ENCODE data around the gene TCERG1L. TPM values are rescaled to one million over a fixed set of nuclear protein-coding genes. Genes with fewer than 3 reads are reported as not detected.

TCERG1L gene
- polyA plus RNA-seq, 1 of the 3 experiments (the other 2 are of a cell fraction): not detected

- 33% methylated on average over 7 of the region's 8 CpGs for WGBS (ENCODE audit: low lambda C conversion rate)
- POLR2A ChIA-PET: no interaction called here
Observed at GRCh38 chr10:131076356-131076755, 235.2 kb downstream of the TCERG1L start.

More at GRCh38 chr10:131076356-131076755, 235.2 kb downstream of the TCERG1L start:
- H2AFZ ChIP-seq (ENCODE audit: low read depth): no peak overlapping the region
- CTCF ChIA-PET: no interaction called here
- DNase-seq: no peak
- H3K4me3 ChIP-seq (ENCODE audit: low read depth in 2 of 2, low read length in 1 of 2): no peak overlapping the region
- H3F3A ChIP-seq (replicated peaks; ENCODE audit: insufficient read depth): no peaks in the 10 kb centered on the region
- H3K36me3 ChIP-seq (replicated peaks in 1 of 2; ENCODE audit: control insufficient read depth in 1 of 2, insufficient read depth in 2 of 2, low read length in 1 of 2): no peaks in the 10 kb centered on the region
- no peak overlapping the region for H3K9ac ChIP-seq
- H3K4me2 ChIP-seq: no peak overlapping the region
- H3K9me2 ChIP-seq: no peaks in the 10 kb centered on the region
- H3K9me3 ChIP-seq: no peaks in the 10 kb centered on the region
- H3K27ac ChIP-seq (ENCODE audit: low read depth in 2 of 2, low read length in 1 of 2): no peak overlapping the region
- no peaks in the 10 kb centered on the region for H3K79me2 ChIP-seq (ENCODE audit: insufficient read depth)
- TF ChIP-seq REST (IDR thresholded peaks at IDR 0.05; ENCODE audit: low read depth, low read length) (no peak), FOXJ3 (CRISPR knock-in tag; IDR thresholded peaks at IDR 0.05) (no peak), ZBTB33 (IDR thresholded peaks at IDR 0.05; ENCODE audit: borderline replicate concordance, low read depth) (no peak), SIN3A (IDR thresholded peaks at IDR 0.05; ENCODE audit: borderline replicate concordance, low read depth, low read length) (no peak), IRF3 (IDR thresholded peaks at IDR 0.05; ENCODE audit: low read depth, low read length) (no peak), POLR2AphosphoS5 (IDR thresholded peaks at IDR 0.05; ENCODE audit: low read depth, low read length) (no peak), NRF1 (IDR thresholded peaks at IDR 0.05; ENCODE audit: low read depth, low read length) (no peak), FOXM1 (IDR thresholded peaks at IDR 0.05; ENCODE audit: low read depth) (no peak), TEAD4 (IDR thresholded peaks at IDR 0.05; ENCODE audit: borderline replicate concordance, insufficient read depth) (no peak), CHD2 (IDR thresholded peaks at IDR 0.05; ENCODE audit: low read length, partially characterized antibody) (no peak), MXI1 (IDR thresholded peaks at IDR 0.05; ENCODE audit: low read depth, low read length) (no peak), TCF12 (IDR thresholded peaks at IDR 0.05) (no peak), EP300 (IDR thresholded peaks at IDR 0.05; ENCODE audit: borderline replicate concordance in 1 of 2, low read depth in 1 of 2, low read length in 1 of 2) (no peak), YY1 (IDR thresholded peaks at IDR 0.05; ENCODE audit: low read depth) (no peak), USF1 (IDR thresholded peaks at IDR 0.05; ENCODE audit: borderline replicate concordance, low read depth) (no peak), JUND (IDR thresholded peaks at IDR 0.05) (no peak), RXRA (IDR thresholded peaks at IDR 0.05; ENCODE audit: borderline replicate concordance, low read depth) (no peak), GABPA (IDR thresholded peaks at IDR 0.05; ENCODE audit: low read depth) (no peak)
- H4K20me1 ChIP-seq (ENCODE audit: insufficient read depth): no peaks in the 10 kb centered on the region
- H3K27me3 ChIP-seq (ENCODE audit: insufficient read depth): no peaks in the 10 kb centered on the region
- H3K4me1 ChIP-seq (ENCODE audit: control insufficient read depth in 1 of 2, insufficient read depth in 2 of 2, low read depth in 1 of 2, low read length in 1 of 2): no peaks in the 10 kb centered on the region; a peak in 1 of 4 replicates
